ENCODE data around the gene RNF183.

DNA sequence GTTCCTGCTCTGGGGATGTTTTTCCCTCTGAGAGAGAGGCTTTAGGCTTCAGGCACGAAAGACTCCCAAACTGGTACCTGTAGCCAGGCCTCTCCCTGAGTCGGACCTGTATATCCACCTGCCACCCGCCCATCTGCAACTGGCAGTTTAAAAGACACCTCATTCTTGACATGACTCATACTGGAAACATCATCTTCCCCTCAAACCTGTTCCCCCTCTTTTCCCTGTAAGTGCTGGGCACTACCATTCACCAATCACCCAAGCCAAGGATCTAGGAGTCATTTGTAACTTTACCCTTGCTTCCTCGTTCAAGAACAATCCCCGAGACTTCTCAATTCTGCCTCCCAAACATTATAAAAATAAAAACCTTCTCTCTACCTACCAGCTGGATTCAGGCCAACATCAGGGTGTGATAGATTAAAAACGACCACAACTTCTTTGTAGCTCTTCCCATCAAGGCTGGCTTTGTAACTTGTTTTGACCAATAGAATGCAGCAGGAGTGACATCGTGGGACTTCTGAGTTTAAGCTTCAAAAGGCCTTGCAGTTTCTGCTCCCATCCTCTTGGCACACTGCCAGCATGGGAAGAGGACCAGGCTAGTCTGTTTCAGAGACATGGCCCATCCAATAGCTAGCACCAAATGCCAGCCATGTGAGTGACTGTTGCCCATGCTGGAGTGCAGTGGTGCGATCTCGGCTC is 38.7 kb upstream of the RNF183 start:
- TF ChIP-seq, protein P1, sequence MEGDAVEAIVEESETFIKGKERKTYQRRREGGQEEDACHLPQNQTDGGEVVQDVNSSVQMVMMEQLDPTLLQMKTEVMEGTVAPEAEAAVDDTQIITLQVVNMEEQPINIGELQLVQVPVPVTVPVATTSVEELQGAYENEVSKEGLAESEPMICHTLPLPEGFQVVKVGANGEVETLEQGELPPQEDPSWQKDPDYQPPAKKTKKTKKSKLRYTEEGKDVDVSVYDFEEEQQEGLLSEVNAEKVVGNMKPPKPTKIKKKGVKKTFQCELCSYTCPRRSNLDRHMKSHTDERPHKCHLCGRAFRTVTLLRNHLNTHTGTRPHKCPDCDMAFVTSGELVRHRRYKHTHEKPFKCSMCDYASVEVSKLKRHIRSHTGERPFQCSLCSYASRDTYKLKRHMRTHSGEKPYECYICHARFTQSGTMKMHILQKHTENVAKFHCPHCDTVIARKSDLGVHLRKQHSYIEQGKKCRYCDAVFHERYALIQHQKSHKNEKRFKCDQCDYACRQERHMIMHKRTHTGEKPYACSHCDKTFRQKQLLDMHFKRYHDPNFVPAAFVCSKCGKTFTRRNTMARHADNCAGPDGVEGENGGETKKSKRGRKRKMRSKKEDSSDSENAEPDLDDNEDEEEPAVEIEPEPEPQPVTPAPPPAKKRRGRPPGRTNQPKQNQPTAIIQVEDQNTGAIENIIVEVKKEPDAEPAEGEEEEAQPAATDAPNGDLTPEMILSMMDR (IDR thresholded peaks at IDR 0.05), result no peak
- no peak for TF ChIP-seq POLR2A (IDR thresholded peaks at IDR 0.05)

Data from body of pancreas (tissue), 4 donors.